ENCODE measurements around the gene DLG2. TPM values are rescaled to one million over a fixed set of nuclear protein-coding genes. Genes with fewer than 3 reads are reported as not detected.

The DLG2 gene
- total and polyA plus RNA-seq, 2 of the 8 experiments (the other 6 are each of a cell fraction or from before 2014, with no cell fraction given), result 1.7 to 14.3 TPM

GRCh38 chr11:84901991-84902390 is 725.2 kb downstream of the DLG2 start:
- Histone ChIP-seq H2BK120ac (replicated peaks; ENCODE audit: low read depth, low read length) (no peak overlapping the region), H2AFZ (ENCODE audit: low read length) (no peak overlapping the region), H2BK12ac (ENCODE audit: low read depth, low read length) (no peak overlapping the region), H4K8ac (ENCODE audit: extremely low read depth, insufficient read depth, low read length) (no peak overlapping the region), H3K9ac (replicated peaks in 1 of 4; ENCODE audit: extremely low read depth in 1 of 4, low read depth in 3 of 4, low read length in 3 of 4) (no peak overlapping the region), H4K20me1 (replicated peaks in 1 of 2; ENCODE audit: control insufficient read depth in 1 of 2, insufficient read depth in 2 of 2, low read length in 2 of 2) (no peaks in the 10 kb centered on the region), H3K27ac (ENCODE audit: low read depth, low read length) (no peak overlapping the region), H3K56ac (replicated peaks; ENCODE audit: insufficient read length, low read depth, low read length) (no peak overlapping the region), H3K18ac (ENCODE audit: extremely low read depth, low read length) (no peak overlapping the region), H3K4me2 (ENCODE audit: insufficient read depth in 1 of 2, low read depth in 2 of 2, low read length in 2 of 2) (no peak overlapping the region), H3K23me2 (ENCODE audit: low read depth, low read length) (no peaks in the 10 kb centered on the region), H2BK5ac (ENCODE audit: low read depth, low read length) (no peak overlapping the region), H3K14ac (ENCODE audit: insufficient read length) (no peak overlapping the region), H2AK5ac (ENCODE audit: low read depth, low read length) (no peak overlapping the region), H3K79me1 (ENCODE audit: low read depth, low read length) (no peaks in the 10 kb centered on the region), H3K4me3 (ENCODE audit: extremely low read depth in 1 of 4, insufficient read depth in 2 of 4, low read depth in 3 of 4, low read length in 4 of 4) (no peak overlapping the region), H4K91ac (replicated peaks; ENCODE audit: insufficient read length, low read length) (no peak overlapping the region), H3K27me3 (replicated peaks in 1 of 4; ENCODE audit: control insufficient read depth in 3 of 4, extremely low read depth in 1 of 4, insufficient read depth in 3 of 4, low read length in 3 of 4) (no peaks in the 10 kb centered on the region), H3K4me1 (replicated peaks in 1 of 4; ENCODE audit: control insufficient read depth in 3 of 4, insufficient read depth in 4 of 4, low read length in 3 of 4) (no peaks in the 10 kb centered on the region), H2BK15ac (ENCODE audit: low read length) (no peak overlapping the region), H3K4ac (replicated peaks; ENCODE audit: insufficient read length, low read depth, low read length) (no peak overlapping the region), H2BK20ac (ENCODE audit: low read length) (no peak overlapping the region), H3K9me3 (ENCODE audit: insufficient read depth in 2 of 2, low read depth in 1 of 2, low read length in 1 of 2) (no peaks in the 10 kb centered on the region), H4K5ac (ENCODE audit: insufficient read length, low read depth, low read length) (no peak overlapping the region), H3K23ac (ENCODE audit: insufficient read length) (no peak overlapping the region), H3K36me3 (ENCODE audit: control insufficient read depth in 2 of 4, insufficient read depth in 4 of 4, low read length in 3 of 4) (no peaks in the 10 kb centered on the region), H3K79me2 (ENCODE audit: control insufficient read depth in 1 of 2, insufficient read depth in 2 of 2, low read length in 2 of 2) (no peaks in the 10 kb centered on the region)
- FAIRE-seq, result no peak
- 100% methylated on average over 1 of the region's 1 CpG; no CpG with 5 or more reads in 1 of the 2 experiments for WGBS, 2 experiments (ENCODE audit: extremely low coverage in 1 of 2, insufficient coverage in 1 of 2, insufficient read length in 1 of 2, insufficient replicate concordance in 2 of 2, low coverage in 1 of 2, low lambda C conversion rate in 2 of 2, missing lambda C conversion rate in 1 of 2)
- DNase-seq (ENCODE audit: low read depth in 1 of 2, low spot score in 2 of 2), result no peak
- ChIA-PET CTCF (ENCODE audit: partially characterized antibody) (interaction anchor here (0.5 to 3.4 kb wide), 3 partner anchors 9 to 1456 kb away, joined by 3 to 19 read pairs (median 4); no protein-coding TSS in a partner anchor), POLR2A (ENCODE audit: partially characterized antibody) (no interaction called here)
- TF ChIP-seq RNF2 (IDR thresholded peaks at IDR 0.05; ENCODE audit: borderline replicate concordance, low read depth, low read length, missing control alignments, poor library complexity, severe bottlenecking), result no peak
- no peak for TF ChIP-seq SIN3A (conservative IDR thresholded peaks at IDR 0.05 in 1 of 2, IDR thresholded peaks at IDR 0.05 in 1 of 2; ENCODE audit: low read depth in 1 of 2, low read length in 2 of 2)
- no peak for TF ChIP-seq KDM5A (IDR thresholded peaks at IDR 0.05; ENCODE audit: low read length)
- no peak for TF ChIP-seq BCL11A (IDR thresholded peaks at IDR 0.05; ENCODE audit: low read depth in 2 of 2, low read length in 2 of 2)
- TF ChIP-seq SIX5 (IDR thresholded peaks at IDR 0.05; ENCODE audit: low read depth, low read length), result no peak
- no peak for TF ChIP-seq HDAC6 (IDR thresholded peaks at IDR 0.05; ENCODE audit: low read depth, low read length)
- no peak for TF ChIP-seq TEAD4 (IDR thresholded peaks at IDR 0.05; ENCODE audit: low read depth, low read length)
- TF ChIP-seq CREB1 (IDR thresholded peaks at IDR 0.05), result no peak
- no peak for TF ChIP-seq ZNF274 (IDR thresholded peaks at IDR 0.05; ENCODE audit: borderline replicate concordance, extremely low read depth, low read length)
- TF ChIP-seq SP1 (IDR thresholded peaks at IDR 0.05; ENCODE audit: low read depth, low read length), result no peak
- TF ChIP-seq RAD21 (IDR thresholded peaks at IDR 0.05 in 1 of 2, conservative IDR thresholded peaks at IDR 0.05 in 1 of 2; ENCODE audit: low read depth in 2 of 2, low read length in 2 of 2), result no peak
- TF ChIP-seq BRCA1 (IDR thresholded peaks at IDR 0.05; ENCODE audit: low read depth, low read length), result no peak
- TF ChIP-seq CBX8 (IDR thresholded peaks at IDR 0.05; ENCODE audit: borderline replicate concordance, low read depth, low read length), result no peak
